NCI-H187 treated with DMSO at 0.1 percent for 48 hours (cell line): Measurements from ENCODE around the gene MCU.
"Not testable (repeated sequence)": the region's sequence is repeated elsewhere in the genome, so short reads cannot be mapped to it uniquely, and the experiment has no call there.

Source experiments
- DNase-seq: peaks from one replicate; lab custom pipeline; 2025; lab: John Stamatoyannopoulos, UW

The MCU gene

GRCh38 chr10:72903941-72904446 lies 212.1 kb downstream of the MCU start:
- DNase-seq: not testable (repeated sequence)

- no peak for DNase-seq
Measured at GRCh38 chr10:72904806-72905205, 212.9 kb downstream of the MCU start.

- DNase-seq: no peak
Measured at GRCh38 chr10:72906446-72906845, 214.5 kb downstream of the MCU start.

GRCh38 chr10:72910705-72911104 lies 218.8 kb downstream of the MCU start:
- DNase-seq: no peak

GRCh38 chr10:72911758-72912157 lies 219.8 kb downstream of the MCU start:
- no peak for DNase-seq

- DNase-seq: no peak
Measured at GRCh38 chr10:72912736-72913135, 220.8 kb downstream of the MCU start.

- no peak for DNase-seq
Measured at GRCh38 chr10:72913287-72913686, 221.3 kb downstream of the MCU start.

- DNase-seq: not testable (repeated sequence)
Measured at GRCh38 chr10:72917201-72917600, 225.3 kb downstream of the MCU start.

GRCh38 chr10:72917803-72918332 lies 225.9 kb downstream of the MCU start:
- DNase-seq: not testable (repeated sequence)

- no peak for DNase-seq
Measured at GRCh38 chr10:72918352-72918751, 226.4 kb downstream of the MCU start.

GRCh38 chr10:72921147-72921683 lies 229.3 kb downstream of the MCU start:
- not testable (repeated sequence) for DNase-seq

- DNase-seq: no peak
Measured at GRCh38 chr10:72924351-72924750, 232.4 kb downstream of the MCU start.

GRCh38 chr10:72925951-72926465 lies 234.1 kb downstream of the MCU start:
- DNase-seq: no peak

GRCh38 chr10:72927485-72927884 lies 235.5 kb downstream of the MCU start:
- DNase-seq: no peak

GRCh38 chr10:72928798-72929197 lies 236.9 kb downstream of the MCU start:
- no peak for DNase-seq

GRCh38 chr10:72930276-72930675 lies 238.3 kb downstream of the MCU start:
- DNase-seq: no peak

- DNase-seq: no peak
Measured at GRCh38 chr10:72932259-72933015, 240.5 kb downstream of the MCU start.

- DNase-seq: no peak
Measured at GRCh38 chr10:72935361-72935760, 243.4 kb downstream of the MCU start.
